ENCODE data around the gene NIN.

Gene NIN

GRCh38 chr14:50786751-50787464 is 44.1 kb downstream of the NIN start:
- no peak for DNase-seq

DNA sequence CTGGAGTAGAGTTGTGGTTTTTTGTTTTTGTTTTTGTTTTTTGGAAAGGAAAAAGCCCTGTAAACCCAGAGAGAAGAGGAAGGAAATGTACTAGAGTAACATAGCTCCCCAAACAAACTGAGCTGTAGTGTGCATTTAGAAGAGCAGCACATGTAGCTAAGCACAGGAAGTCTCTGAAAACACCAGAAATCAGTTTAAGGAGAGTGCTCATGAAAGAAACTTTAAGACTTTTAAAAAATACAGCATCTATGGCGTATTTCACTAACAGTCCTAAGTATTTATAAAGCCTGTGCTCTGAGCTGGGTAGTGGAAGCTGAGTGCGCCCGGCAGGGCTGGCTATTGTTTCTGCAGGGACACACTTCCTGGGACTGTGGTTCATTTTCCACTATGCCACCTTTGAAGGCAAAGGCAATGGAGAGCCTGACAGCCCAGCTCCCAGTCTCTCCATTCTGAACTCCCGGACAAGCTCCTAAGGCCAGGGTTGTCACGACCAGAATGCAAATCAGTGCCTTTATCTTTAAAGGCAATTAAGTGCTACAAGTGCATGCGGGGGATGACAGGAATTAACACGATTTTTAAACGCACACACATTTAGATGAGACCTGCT is 45.4 kb downstream of the NIN start:
- DNase-seq = no peak

GRCh38 chr14:50784683-50785456 is 46.1 kb downstream of the NIN start:
- no peak for DNase-seq

DNA sequence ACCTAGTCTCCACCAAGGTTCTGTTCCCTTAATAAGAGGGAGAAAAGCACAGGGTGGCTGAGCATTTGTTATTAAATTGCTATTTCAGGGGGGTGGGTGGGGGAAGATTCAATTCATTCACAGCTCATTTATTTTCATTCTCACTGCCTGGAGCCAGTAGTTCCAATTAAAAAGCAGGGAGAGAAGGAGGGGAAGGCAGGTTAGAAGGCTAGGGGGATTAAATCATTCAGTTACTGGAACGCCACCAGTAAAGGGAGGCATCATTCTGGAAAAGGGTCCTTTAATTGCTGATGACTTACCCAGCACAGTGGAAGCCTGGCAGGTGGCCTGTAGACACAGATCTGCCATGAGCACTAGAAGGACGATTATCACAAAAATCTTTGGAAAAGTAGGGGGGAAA is 47.4 kb downstream of the NIN start:
- no peak for DNase-seq

GRCh38 chr14:50780393-50780792 is 50.6 kb downstream of the NIN start:
- no peak for DNase-seq

DNA sequence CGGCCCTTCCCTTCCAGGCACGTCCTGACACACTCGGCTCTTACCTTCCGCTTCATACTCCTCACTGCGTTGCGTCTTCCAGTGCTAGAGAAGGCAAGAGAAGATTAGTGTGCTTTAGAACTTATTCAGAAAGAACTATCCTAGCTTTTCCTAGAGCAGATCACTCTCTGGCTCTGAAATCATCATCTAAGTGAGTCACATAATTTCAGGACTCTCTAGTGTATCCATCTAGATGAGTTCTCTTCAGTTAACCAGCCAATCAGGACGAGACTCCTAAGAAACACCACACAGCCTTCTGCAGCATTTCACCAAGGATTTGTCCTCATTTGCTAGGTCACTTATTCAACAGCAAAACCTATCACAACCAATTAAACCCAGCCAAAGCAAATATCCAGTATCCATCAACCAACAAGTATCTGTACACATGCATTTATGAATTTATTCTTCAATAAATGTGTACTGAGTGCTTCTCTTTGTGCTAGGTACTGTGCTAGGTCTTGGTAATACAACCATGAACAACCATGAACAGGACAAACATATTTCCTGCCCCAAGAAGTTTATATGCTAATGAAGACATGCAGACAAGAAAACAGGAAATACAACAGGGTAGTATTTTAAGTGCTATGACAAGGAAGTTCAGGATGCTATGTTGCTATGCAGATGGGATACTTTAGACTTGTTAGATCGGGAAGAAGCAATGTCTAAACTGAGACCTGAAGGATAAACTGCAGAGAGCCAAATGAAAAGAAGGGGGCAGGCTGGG is 52.1 kb downstream of the NIN start:
- no peak for DNase-seq

GRCh38 chr14:50776522-50776921 is 54.4 kb downstream of the NIN start:
- DNase-seq = no peak

- DNase-seq = no peak
Measured at GRCh38 chr14:50775357-50775756, 55.6 kb downstream of the NIN start.

- DNase-seq = no peak
Measured at GRCh38 chr14:50774542-50775267, 56.3 kb downstream of the NIN start.

DNA sequence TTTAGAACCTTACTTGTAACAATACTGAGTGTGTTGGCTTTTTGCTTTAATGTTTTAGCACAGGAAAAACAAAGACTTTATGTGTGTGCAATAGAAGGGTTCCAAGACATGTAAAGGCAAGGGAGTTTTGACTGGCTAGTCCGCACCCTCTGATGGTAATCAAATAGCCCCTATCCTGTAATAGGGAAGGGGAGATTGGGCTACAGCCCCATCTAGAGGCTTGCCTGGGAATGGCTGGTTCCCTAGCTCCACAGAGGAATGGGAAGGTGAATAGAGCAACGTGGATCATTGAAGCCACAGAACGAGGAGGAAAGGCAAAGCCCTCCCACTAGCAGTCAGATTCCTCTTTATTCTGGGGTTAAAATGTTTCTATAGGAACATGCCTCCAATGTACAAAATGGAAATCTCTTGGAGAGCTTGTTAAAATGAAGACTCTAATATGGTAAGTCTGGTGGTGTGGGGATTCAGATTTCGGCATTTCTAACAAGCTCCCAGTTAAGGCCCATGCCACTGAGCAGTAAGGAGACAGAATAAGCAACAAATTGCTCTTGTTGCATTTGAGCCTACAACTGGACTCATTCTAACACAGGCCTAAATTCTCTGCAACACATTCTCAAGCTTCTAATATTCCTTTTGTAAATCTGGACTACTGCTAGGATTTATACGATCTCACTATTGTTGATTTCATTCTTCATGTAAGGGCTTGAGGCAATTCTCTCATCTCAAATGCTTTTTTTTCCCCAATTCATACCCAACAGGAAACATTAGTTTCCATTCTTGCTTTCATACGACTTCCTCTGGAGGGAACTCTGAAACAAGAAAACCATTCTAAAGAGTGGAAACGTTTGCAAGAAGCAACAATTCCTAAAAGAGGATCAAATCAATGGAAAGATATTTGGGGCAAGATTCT is 57.1 kb downstream of the NIN start:
- DNase-seq = no peak

DNA sequence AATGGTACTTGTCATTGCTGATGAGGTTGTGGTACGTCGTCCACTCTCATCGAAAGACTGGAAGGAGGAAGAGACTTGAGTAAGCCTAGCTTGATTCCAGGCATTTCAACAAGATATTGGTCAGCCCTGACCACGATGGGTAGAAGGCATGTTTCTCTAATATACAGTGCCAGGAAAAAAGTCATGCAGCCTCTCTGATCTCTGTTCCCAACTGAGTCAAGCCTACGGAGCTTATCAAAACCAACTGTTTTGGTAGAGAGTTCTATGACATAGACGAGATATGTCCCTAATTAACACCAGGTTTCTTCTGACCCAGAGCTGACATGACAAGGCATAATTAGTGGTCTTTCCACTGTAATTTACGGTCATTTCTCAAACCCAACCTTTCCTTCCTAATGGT is 58.5 kb downstream of the NIN start:
- DNase-seq = no peak

GRCh38 chr14:50770586-50770985 is 60.4 kb downstream of the NIN start:
- no peak for DNase-seq

GRCh38 chr14:50769863-50770500 is 61.0 kb downstream of the NIN start:
- DNase-seq = no peak

DNA sequence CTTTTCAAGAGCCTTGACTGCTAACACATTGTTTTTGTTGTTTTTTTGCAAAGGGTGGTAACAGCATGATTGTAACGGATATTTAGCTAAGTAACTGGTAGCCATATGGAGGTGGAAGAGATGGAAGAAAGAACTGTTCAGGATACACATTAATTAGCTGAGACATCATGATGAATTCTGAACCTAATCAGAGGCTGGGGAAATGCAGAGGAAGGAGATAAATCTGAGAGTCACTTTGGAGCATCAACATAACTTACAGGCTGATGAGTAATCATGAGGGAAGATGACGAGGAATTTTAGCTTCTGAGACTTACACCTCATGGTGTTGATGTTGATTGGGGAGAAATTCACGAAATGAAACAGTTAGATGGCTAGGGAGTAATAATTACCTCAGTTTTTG is 62.3 kb downstream of the NIN start:
- no peak for DNase-seq

GRCh38 chr14:50766338-50766886 is 64.5 kb downstream of the NIN start:
- DNase-seq = no peak

GRCh38 chr14:50763382-50764007 is 67.5 kb downstream of the NIN start:
- no peak for DNase-seq

DNA sequence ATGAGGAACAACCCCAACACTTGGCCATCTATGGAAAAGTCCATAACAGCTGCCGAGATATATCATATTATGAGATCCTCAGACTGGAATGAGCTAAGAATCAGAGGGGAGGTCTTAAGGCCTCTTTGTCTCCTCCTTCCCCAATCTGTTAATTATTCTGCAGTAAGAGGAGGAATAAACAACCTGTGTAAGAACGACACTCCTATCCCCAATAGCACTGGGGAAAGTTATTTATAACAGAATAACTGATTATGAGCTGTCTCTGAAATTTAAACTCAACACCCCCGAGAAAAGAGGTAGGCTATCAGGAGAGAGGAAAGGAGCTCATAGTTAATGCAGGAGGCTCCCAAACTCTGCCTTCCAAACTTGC is 68.0 kb downstream of the NIN start:
- no peak for DNase-seq

DNA sequence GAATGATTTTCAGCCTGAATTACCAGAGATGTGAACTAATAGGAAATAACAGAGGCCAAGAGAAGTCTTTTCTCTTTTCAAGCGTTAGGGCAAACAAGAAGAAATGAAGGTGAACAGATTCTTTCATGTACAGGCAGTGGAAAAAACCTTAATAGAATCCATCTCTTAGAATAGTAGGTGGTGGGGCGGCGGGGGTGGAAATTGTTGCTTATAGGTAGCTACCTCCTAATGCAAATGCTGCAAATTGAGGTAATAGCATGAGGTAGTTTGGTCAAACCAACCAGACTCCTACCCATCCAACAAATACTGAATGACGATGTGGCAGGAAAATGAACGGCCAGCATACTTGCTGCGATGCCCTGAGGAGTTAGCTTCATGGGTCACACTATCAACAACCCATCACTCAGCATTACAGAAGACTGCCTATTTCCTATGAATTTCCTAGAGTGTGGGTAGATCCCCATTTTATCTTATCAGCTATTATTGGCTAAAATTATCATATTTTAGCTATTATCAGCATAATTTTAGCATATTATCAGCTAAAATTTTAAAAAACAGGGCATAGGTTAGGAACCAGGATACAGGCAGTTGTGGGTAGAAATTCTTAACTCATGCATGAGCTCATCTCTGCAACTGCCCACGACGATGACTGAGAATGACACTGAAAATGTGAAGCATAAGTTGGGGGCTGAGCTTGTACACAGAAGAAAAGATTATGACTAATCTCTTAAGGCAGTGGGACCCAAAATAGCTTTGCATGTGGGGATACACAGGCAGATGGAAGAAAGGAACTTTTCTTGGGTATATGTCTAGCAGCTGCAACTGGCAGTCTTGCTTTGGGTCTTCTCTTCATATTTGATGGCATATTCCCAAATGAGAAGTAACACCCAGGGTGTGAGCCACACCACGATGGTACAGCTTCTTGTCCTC is 68.7 kb downstream of the NIN start:
- DNase-seq = no peak

Data from right forelimb (tissue), 1 donor.